Activated naive CD8-positive, alpha-beta T cell treated with anti-CD3 and anti-CD28 coated beads, Interleukin-2, amount 50 U/mL, for 16 hours (primary cell): ENCODE measurements around the gene ALG14.

Experiments
- DNase-seq: peaks from one replicate; pipeline ENCODE4 v3.0.0-alpha.2; 2020; ENCODE audit warnings: low read depth, low spot score

Gene ALG14

DNA sequence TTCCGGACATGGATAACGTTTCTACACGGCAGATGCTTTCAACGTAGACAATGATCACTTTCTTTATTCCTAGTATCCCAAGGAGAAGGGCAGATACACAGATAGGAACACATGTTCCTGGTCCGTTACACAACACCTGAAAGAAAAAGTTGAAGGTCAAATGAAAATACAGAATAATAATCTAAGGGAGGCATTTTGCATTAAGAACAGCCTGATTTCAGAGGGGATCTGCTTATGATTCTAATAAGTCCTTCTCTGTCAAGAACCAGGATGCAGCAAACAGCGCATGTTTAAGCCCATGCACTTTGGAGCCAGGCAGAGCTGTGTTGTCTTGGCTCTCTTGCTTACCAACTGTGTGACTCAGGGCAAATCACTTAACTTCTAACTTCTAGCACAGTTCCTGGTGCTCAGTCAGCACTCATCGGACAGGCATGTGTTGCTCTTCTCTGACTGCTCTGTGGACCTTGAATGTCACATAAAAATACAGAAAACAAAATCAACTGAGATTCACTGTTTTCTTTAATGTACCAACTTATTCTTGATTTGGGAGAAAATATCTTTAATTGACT lies 89.5 kb downstream of the ALG14 start:
- no peak for DNase-seq

DNA sequence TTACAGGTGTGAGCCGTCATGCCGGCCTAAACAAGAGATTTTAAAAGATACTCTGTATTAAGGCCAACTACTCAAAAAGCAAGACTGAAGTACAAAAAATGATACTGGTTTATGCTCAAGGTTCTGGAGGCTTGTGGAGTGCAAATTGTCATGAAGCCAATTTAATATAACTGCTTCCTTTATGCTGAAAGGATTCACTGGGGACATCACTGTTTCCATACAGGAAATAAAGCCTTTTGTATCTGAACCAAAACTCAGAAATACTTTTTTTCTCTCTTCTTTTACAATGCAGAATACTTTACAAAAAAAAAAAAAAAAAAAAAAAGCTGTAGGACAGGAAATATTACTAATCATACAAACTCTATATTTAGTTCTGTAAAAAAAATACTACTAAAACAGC lies 90.4 kb downstream of the ALG14 start:
- no peak for DNase-seq

DNA sequence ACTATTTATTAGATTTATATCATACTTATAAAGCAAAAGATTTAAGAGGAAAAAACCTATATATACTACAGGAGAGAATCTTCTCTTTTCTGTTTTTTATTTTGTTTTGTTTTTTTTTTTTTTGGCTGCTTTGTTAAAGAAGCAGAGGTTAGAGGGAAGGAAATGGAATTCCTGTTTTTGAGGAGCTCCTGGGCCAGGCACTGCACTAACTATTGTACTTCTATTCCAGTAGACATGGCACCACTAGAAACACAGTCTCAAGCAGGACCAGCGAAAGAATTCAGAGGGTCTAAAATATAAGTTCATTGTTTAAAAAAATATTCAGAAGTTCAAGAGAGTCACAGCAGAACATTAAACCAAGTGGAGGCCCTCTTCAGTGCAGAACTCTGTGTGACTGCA lies 91.2 kb downstream of the ALG14 start:
- no peak for DNase-seq

DNA sequence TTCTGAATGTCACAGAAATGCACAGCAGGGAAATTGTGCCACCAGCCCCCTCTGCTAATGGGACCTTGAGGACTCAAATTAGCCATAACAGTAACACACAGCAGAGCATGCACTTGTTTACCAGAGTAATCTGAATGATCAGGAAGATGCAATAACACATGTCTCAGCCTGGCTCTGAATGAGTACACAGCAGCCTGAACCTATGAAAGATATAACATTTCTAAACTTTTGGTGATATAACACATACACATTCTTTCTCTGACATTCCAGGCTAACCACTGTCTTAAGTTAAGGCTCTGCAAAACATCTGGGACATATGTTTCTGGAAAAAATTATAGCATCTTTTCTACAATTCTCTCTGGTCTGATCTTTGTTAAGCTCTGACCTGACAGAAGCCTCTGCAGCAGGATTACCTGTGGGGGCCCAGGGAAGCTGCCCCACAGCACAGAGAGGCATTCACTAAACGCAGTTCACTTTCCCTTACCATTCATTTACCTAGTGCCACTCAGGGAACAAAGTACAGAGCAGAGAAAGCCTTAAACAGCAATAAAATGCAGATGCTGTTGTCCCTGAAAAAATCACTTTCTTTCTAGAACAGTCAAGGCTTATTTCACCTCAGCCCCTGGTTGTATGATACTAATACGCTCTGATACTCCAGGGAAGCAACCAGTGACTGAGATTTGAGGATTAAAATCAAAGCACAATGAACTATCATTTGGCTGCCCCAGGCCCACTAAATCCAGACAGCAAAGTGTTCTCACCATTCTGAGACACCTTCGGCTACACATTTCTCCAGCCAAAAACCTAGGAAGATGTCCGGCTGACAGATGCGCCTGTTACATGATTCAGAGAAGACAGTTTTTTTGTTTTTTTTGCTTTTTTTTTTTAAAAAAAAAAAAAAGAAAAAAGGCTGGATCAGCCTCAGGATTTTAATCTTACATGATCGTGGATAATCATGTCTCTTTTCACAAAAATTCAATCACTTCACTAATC lies 91.9 kb downstream of the ALG14 start:
- no peak for DNase-seq

DNA sequence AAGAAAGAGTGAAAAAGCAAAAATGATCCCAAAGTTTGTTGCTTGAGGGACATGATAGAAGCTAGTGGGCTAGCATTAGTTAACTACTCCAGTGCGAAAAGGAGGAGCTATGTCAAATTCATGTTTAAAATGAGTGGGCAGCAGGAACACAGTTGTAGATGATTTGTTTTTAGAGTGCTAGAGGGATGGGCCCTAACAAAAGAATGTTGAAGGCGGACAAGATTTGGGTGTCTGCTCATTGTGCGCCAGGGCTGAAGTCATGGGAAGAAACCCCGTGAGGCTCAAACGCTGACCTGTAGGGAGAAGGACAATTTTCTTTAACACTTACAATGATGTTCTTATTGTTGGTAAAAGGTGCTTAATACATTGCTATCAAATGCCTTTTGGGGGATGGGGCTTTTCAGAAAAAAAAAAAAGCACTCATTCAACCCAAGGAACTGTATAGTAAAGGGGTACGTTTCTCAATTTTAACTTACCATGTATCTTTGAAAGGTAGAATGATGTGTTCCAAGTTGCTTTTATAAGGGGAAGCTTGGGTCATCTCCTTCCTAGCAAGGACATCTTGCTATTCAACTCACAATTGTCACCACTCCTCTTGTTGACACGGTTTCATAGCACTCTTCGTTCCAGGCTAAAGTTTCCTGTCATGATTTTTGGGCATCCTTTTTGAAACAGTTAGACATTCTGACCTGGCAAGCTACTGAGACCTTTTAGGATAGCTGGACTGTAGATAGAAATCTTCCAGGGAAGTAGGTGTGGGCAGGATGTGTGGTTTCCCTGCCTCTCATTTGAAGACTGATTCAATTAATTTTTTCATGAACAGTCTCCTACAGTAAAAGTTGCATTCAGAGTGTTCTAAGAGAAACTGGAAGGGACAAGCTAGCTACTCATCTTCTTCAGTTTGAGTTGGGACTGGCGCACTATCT lies 92.8 kb downstream of the ALG14 start:
- DNase-seq, result no peak

DNA sequence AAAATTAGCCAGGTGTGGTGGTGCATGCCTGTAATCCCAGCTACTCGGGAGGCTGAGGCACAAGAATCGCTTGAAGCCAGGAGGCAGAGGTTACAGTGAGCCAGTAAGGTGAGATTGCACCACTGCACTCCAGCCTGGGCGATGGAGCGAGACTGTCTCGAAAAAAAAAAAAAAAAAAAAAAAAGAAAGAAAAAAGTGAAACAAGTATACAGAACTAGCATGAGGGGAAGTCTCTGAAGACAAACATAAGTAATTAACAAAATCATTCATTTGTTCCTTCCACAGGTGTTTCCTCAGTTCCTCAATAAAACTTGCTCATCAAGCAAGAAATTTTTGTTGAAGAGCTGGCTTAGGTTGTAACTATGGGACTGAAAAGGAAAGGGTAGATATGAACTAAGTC lies 93.6 kb downstream of the ALG14 start:
- no peak for DNase-seq

DNA sequence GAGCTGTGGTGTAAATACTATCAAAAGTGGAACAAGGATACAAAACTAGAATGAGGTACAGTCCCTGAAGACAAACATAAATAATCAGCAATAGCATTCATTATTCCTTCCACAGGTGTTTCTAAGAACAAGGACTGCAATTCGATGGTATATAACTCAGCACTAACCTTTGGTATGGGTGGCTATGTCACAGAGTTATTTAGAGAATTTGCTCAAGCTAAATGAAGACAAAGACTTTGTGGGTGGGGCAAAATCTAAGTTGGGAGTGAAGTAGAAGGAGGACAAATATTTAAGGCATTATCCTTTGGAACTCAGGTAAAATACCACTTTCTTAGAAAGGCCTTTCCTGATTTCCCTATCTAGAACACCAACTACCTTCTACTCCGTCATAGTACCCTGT lies 94.3 kb downstream of the ALG14 start:
- no peak for DNase-seq

DNA sequence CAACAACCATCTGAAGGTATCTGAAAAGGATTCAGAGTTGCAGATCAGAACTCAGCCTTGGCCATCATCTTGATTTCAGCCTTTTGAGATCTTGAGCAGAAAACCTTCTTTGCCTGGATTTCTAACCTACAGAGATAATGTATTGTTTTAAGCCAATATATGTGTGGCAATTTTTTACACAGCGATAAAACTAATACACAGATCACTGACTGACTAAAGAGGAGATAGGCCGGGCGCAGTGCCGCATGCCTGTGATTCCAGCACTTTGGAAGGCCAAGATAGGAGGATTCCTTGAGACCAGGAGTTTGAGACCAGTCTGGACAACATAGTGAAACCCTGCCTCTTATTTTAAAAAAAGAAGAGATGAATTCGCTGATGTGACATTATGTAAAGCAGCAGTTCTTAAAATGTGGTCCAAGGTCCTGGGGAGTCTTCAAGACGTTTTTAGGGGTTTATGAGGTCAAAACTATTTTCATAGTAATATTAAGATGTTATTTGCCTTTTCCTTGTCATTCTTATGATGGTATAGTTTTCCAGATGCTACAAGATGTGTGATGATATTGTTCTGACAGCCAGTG lies 95.7 kb downstream of the ALG14 start:
- no peak for DNase-seq

DNA sequence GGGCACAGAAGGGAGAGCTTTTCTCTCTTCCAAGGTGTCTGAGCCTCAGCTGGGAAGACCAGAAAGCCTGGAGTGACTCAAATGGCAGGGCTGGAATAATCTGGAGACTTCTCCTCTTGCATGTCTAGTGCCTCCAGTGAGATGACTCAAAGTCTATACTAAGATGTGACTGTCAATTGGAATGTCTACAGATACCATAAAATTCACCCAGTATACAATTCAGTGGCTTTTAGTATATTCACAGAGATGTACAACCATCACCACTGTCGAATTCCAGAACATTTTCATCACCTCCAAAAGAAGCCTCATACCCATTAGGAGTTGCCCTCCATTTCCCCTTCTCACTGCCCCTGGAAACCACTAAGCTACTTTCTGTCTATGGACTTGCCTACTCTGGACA lies 97.9 kb downstream of the ALG14 start:
- no peak for DNase-seq

DNA sequence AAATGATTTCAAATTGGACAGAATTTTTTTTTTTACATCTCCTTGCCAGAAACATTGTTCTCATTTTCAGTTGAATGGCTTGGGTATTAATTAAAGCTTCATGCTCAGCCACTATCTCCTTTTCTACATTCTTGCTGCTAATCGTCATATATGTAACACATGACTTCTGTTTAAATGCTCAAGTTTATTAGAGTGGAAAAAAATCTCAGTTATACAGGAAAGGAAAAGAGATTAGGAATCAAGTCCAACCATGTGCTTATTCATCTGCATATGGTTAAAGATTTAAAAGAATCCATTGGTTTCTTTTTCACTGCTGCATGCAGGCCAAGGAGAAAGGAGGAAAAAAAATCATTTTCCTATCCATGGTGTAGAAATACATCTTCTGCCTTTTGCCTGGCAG lies 98.5 kb downstream of the ALG14 start:
- no peak for DNase-seq

DNA sequence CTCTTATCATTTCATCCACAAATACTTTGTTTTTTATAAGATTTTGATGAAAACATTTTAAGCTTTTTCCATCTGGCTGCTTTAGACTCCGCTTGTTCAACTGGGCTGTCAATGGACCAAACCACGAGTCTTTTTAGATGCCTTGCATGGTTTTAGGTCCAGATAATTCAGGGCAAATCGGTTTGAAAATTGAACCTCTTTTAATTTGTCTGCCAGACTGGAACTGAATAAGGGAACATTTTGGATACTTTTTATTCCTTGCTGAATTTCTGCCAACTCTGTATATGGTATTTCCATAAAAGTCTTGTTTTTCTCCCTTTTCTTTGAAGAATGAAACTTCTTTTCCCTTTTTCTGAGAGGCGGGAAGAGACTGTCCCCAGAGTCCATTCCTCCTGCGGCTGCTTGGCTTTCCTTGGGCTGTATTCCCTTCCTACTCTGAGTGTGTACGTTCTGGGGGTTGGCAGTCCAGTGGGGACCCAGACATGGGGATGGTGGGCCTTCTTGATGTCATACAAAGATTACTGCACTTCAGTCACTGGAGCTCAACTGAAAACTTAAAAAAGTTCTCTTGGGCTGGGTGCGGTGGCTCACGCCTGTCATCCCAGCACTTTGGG lies 99.3 kb downstream of the ALG14 start:
- DNase-seq, result no peak

DNA sequence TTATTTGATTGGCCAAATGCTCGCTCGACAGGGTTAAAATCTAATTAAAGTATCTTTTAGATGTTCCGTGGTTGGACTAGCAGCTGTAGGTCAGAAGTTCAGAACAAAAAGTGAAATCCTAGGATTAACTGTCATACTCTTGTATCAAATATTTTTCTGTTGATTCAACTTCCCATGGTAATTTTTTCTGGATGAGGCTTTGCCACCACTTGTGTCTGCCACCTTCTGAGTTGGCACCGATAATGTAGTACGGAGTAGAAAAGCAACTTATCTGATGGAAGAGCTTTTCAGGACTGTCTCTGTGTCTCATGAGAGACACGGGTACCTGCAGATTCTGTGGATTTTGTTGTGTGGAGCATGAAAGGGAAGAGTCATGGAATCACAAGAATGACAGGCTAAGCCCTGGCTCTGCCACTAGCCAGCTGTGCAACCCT lies 101.2 kb downstream of the ALG14 start:
- no peak for DNase-seq

DNA sequence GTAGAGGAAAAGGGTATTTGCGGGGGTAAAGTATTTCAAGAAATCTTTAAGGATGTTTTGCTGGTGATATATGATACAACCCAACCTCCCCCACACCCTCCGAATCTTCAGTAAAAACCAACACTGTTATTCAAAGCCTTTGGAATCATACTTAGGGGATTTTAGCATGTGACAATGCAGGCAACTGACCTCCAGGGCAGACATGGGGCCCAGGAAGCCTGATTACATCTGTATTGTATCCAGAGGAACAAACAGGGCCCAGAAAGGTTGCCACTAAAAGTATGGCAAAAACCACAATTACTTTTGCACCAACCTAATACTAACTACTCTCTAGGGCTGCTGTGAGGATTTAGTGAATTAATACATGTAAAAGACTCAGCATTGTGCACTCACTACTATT lies 102.0 kb downstream of the ALG14 start:
- no peak for DNase-seq

DNA sequence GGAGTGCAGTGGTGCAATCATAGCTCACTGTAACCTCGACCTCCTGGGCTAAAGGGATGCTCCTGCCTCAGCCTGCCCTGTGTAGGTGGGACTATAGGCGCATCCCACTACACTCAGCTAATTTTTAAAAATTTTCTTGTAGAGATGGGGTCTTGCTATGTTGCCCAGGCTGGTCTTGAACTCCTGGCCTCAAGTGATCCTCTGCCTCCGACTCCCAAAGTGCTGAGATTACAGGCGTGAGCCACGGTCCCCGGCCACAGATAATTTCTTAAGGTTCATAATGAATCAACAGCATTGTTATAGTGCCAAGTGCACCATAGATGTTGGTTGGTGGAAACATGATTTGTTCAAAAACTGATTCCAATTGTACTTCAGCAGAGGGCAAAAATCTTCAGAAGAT lies 103.6 kb downstream of the ALG14 start:
- DNase-seq, result no peak

DNA sequence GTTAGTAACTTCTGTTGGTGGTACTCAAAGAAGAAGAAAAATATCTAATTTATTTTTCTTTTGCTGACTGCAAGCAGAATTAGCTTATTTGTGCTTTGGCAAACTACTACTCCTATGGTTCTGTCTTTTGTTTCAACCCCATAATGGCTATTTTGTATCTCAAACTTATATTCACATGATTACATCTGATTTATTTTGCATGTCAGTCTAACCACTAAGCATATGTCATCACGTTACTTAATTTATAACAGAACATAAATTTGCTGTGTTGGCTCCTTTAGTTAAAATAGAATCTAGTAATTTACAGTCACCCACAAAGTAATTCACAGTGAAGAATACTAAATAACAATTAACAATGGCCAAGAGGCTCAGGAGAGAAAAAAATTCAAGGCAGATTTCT lies 106.7 kb downstream of the ALG14 start:
- DNase-seq, result no peak

DNA sequence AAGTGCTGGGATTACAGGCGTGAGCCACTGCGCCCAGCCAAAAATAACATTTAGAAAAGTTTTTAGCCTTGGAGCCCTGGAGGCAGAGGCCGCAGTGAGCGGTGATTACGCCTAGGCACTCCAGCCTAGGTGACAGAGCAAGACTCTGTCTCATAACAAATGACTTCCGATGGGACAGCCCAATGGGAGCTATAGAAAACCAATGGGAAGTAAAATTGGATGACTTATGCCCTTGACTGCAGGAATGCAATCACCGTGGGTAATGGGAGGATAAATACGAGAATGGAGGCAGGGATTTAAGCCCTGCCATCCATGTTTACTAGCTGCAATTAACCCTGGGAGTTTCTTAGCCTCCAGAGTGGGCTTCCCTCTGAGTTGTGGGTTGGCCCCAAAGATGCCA lies 108.9 kb downstream of the ALG14 start:
- DNase-seq, result no peak

DNA sequence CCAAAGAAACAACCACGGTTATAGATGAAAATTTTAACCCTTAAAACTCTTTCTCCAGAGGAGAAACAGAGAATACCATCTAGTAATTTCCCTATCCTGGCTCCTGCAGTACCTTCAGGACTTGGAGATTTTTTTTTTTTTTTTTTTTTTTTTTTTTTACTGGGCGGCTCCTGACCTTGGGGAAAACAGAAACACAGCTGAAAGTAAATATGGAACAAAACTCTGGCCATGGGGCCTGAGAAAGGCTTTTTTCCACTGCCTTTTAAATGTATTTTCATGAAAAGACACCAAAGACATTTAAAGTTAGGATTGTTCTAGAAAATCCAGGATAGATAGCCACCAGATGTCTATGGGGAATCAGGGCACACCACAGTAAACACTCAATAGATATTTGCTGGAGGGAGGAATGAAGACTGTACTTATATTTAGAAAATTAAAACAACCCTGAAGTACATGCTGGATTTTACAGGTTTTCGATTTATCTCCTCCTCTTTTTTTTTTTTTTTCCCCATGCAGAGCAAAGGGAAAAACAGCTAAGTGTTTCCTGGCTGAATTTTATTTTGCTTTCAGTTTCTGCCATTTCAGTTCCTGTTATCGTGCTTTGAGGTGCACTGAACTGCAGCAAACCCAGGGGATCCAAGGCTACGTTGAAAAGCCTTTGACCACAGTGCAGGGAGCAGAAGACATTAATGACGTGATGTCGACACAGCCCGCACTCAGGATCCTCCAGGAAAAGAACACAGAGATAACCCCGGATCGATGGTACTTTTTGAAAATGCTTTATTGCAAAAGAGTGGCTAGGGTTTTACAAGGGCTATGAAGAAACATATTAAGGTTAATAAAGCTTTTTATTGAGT lies 110.1 kb downstream of the ALG14 start:
- no peak for DNase-seq

DNA sequence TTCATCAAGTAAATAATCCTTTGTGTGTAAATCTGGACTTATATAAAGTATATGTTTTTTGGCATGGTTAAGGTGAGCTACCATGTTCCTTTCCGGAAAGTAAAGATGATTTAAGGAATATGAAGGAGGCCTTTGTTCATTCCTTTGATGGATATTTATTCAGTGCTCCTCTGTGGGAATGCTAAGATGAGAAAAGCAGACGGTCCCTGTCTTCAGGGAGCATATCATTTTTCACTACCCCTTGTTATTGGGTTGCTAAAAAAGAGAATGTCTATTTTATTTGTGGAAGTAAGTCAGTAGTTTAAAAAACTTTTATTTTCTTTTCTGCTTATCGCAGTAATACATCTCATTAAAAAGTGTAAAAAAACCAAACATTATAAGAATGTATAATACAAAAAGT lies 110.8 kb downstream of the ALG14 start:
- DNase-seq, result no peak

DNA sequence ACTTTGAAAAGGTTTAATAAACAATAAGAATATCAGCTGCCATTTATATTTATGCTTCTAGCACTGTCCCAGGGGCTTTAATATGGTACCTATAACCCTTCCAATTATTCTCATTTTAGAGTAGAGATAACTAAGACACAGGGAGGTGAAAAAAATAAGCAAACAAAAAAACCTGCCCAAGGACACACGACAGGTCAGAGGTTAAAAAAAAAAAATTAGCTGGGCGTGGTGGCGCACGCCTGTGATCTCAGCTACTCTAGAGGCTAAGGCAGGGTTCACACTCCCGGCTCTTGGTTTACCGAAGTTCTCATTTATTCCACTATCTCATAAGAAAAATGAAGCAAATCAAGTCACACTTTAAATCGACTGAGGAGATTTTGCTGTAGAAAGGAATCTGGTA lies 111.2 kb downstream of the ALG14 start:
- DNase-seq, result no peak

DNA sequence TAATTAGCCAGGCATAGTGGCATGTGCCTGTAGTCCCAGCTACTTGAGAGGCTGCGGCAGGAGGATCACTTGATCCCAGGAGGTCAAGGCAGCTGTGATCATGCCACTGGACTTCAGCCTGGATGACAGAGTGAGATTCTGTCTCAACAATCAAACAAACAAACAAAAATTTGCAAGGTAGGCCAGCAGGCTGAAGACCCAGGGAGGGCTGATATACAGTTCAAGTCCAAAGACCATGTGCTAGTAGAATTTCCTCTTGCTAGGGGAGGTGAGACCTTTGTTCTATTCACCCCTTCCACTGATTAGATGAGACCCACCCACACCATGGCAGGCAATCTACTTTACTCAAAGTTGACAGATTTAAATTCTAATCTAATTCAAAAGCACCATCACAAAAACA lies 114.7 kb downstream of the ALG14 start:
- no peak for DNase-seq
